Ovary (tissue), 9 donors: ENCODE data around the gene PLEKHA7. TPM values are rescaled to one million over a fixed set of nuclear protein-coding genes. Genes with fewer than 3 reads are reported as not detected.

ENCODE experiments used
- DNase-seq, 5 donors: peaks; one replicate each; pipeline ENCODE4 v3.0.0-alpha.2; 2019 to 2020
- H3K27ac ChIP-seq, 2 donors: fragments of 200-600 bp; one replicate each; pipeline versions ENCODE4 v1.5.1 to v1.8.0; 2019 to 2022
- H3K27me3 ChIP-seq: fragments of 200-600 bp; one replicate; pipeline ENCODE4 v1.8.0; 2022
- H3K36me3 ChIP-seq: fragments of 200-600 bp; sonication (generic); one replicate; pipeline ENCODE4 v1.5.1; 2019
- H3K4me1 ChIP-seq: one replicate; pipeline ENCODE4 v1.8.1; 2013; ENCODE audit warnings: mild to moderate bottlenecking, moderate library complexity; ENCODE audit not compliant: insufficient read depth
- H3K4me3 ChIP-seq: fragments of 200-600 bp; sonication (generic); one replicate; pipeline ENCODE4 v1.5.1; 2017
- H3K9me3 ChIP-seq, 2 donors: fragments of 200-600 bp in 1 of 2; sonication (generic) in 1 of 2; one replicate each; pipeline versions ENCODE4 v1.5.1 to v1.8.1; 2013 to 2019; ENCODE audit warnings: mild to moderate bottlenecking in 1 of 2, moderate library complexity in 1 of 2
- CTCF ChIP-seq, 3 donors: fragments of 450-650 bp in 2 of 3; fragments of 200-600 bp in 1 of 3; IDR thresholded peaks; one replicate each; pipeline versions ENCODE4 v1.5.1 to v1.8.0; 2016 to 2022; ENCODE audit warnings: antibody characterized with exemption in 3 of 3, mild to moderate bottlenecking in 1 of 3
- EP300 ChIP-seq: sonication (generic); formaldehyde crosslinking; IDR thresholded peaks from one replicate; pipeline ENCODE4 v1.6.1; 2017; ENCODE audit warnings: antibody characterized with exemption
- POLR2A ChIP-seq: fragments of 450-650 bp; IDR thresholded peaks from one replicate; pipeline ENCODE4 v1.6.1; 2017; ENCODE audit warnings: antibody characterized with exemption, mild to moderate bottlenecking, moderate library complexity
- WGBS, 3 donors: extraction: QIAGEN DNeasy Blood & Tissue Kit in 1 of 3; methylation state at CpG; one replicate each; pipeline versions ENCODE4 v1.1.5 to v1.1.7; 2013 to 2017; 5-methylcytosine and 5-hydroxymethylcytosine counted together
- intact Hi-C, 4 donors: fragments of 100-400 bp; cut with DNase I; formaldehyde crosslinking; loops; one replicate each; pipeline versions ENCODE4 v1.11.0 to v1.15.1; 2022 to 2023
- polyA plus RNA-seq, 2 donors: library from polyadenylated mRNA; stranded (reverse); fragments of 200-250 nt in 1 of 2; fragments of 350-450 nt in 1 of 2; fragmentation: Illumina TruSeq in 1 of 2; extraction: RNeasy Lipid Tissue Mini Kit (QIAGEN cat#74804) in 1 of 2; gene quantifications; one replicate each; pipeline ENCODE4 v1.2.3, GENCODE V29; 2013 to 2014
- total RNA-seq, 7 donors: library from RNA; depleted of rRNA in 2 of 7; stranded (reverse); fragments of >200 nt in 2 of 7; fragmentation: NEBNext Ultra II Directional in 3 of 7; extraction: Animal tissue kit (Norgen Biotek cat#: 25700) in 3 of 7; gene quantifications; one replicate each; pipeline versions ENCODE4 v1.1.0 to v1.2.4, GENCODE V29; 2016 to 2023
- donor health status: DM: no; HTN: no; CAD: no; lungs with moderate emphysema.
- donor health status: DM: no; HTN: no; CAD: no.
- donor health status: Bipolar disorder and iron deficiency.
- donor health status: DM: yes; HTN: yes; CAD: no.
- donor health status: DM: no; HTN: no; CAD: no.
- donor health status: DM: yes; HTN: yes; CAD: no.

Gene PLEKHA7
- total and polyA plus RNA-seq, 9 donors: 9.6 to 29.5 (median 15.9) TPM

GRCh38 chr11:16799221-16799620 is 215.0 kb downstream of the PLEKHA7 start:
- TF ChIP-seq POLR2A (no peak), EP300 (no peak), CTCF (IDR thresholded peaks at IDR 0.05) (no peak)
- Histone ChIP-seq H3K27me3 (no peaks in the 10 kb centered on the region), H3K4me3 (no peak overlapping the region), H3K27ac (no peak overlapping the region), H3K4me1 (peaks cover 2% of the 10 kb centered on the region), H3K36me3 (no peaks in the 10 kb centered on the region), H3K9me3 (no peaks in the 10 kb centered on the region)
- WGBS, 3 donors: 44 to 69% (median 62%) methylated on average over 1 of the region's 1 CpG
- DNase-seq: no peak
- intact Hi-C loops: no loop called here

GRCh38 chr11:16797776-16798175 is 216.4 kb downstream of the PLEKHA7 start:
- Histone ChIP-seq H3K9me3 (no peaks in the 10 kb centered on the region), H3K4me3 (no peak overlapping the region), H3K27me3 (no peaks in the 10 kb centered on the region), H3K36me3 (no peaks in the 10 kb centered on the region), H3K27ac (no peak overlapping the region), H3K4me1 (no peaks in the 10 kb centered on the region)
- TF ChIP-seq EP300: no peak
- TF ChIP-seq CTCF (IDR thresholded peaks at IDR 0.05): no peak
- no peak for TF ChIP-seq POLR2A
- intact Hi-C loops: no loop called here
- 54 to 63% (median 60%) methylated on average over 3 of the region's 3 CpGs for WGBS, 3 donors
- DNase-seq: no peak

GRCh38 chr11:16796311-16796710 is 217.9 kb downstream of the PLEKHA7 start:
- intact Hi-C loops: no loop called here
- Histone ChIP-seq H3K4me1 (no peaks in the 10 kb centered on the region), H3K36me3 (no peaks in the 10 kb centered on the region), H3K27me3 (no peaks in the 10 kb centered on the region), H3K27ac (no peak overlapping the region), H3K9me3 (no peaks in the 10 kb centered on the region), H3K4me3 (no peak overlapping the region)
- no peak for DNase-seq
- 91 to 93% (median 91%) methylated on average over 4 of the region's 4 CpGs for WGBS, 3 donors
- TF ChIP-seq EP300 (no peak), POLR2A (no peak), CTCF (IDR thresholded peaks at IDR 0.05) (no peak)

- Histone ChIP-seq H3K36me3 (no peaks in the 10 kb centered on the region), H3K4me3 (no peak overlapping the region), H3K9me3 (no peaks in the 10 kb centered on the region), H3K27ac (no peak overlapping the region), H3K4me1 (no peaks in the 10 kb centered on the region), H3K27me3 (no peaks in the 10 kb centered on the region)
- 90 to 95% (median 90%) methylated on average over 8 of the region's 8 CpGs for WGBS, 3 donors
- TF ChIP-seq CTCF (IDR thresholded peaks at IDR 0.05): no peak
- no peak for TF ChIP-seq EP300
- TF ChIP-seq POLR2A: no peak
- intact Hi-C loops: no loop called here
- DNase-seq: no peak
These were observed 219.1 kb downstream of the PLEKHA7 start for GRCh38 chr11:16795146-16795545.
